Osteocyte (in vitro differentiated cells): ENCODE measurements around the gene GUK1. TPM values are rescaled to one million over a fixed set of nuclear protein-coding genes. Genes with fewer than 3 reads are reported as not detected.

Source experiments
- DNase-seq: peaks from one replicate; pipeline ENCODE4 v3.0.0; 2021; ENCODE audit warnings: mixed read lengths; ENCODE audit not compliant: unreplicated experiment; ENCODE audit errors: extremely low spot score
- H3K27ac Mint-ChIP-seq: one replicate; pipeline ENCODE4 v1.8.0; 2021; ENCODE audit warnings: mild to moderate bottlenecking, mixed read lengths; ENCODE audit not compliant: unreplicated experiment
- H3K27me3 Mint-ChIP-seq: one replicate; pipeline ENCODE4 v1.8.0; 2021; ENCODE audit warnings: mixed read lengths; ENCODE audit not compliant: unreplicated experiment
- H3K36me3 Mint-ChIP-seq: one replicate; pipeline ENCODE4 v1.8.0; 2021; ENCODE audit warnings: mixed read lengths; ENCODE audit not compliant: unreplicated experiment
- H3K4me1 Mint-ChIP-seq: one replicate; pipeline ENCODE4 v1.8.0; 2021; ENCODE audit warnings: mixed read lengths; ENCODE audit not compliant: unreplicated experiment
- H3K4me3 Mint-ChIP-seq: one replicate; pipeline ENCODE4 v1.8.0; 2021; ENCODE audit warnings: mild to moderate bottlenecking, moderate library complexity, mixed read lengths; ENCODE audit not compliant: unreplicated experiment
- H3K9me3 Mint-ChIP-seq: one replicate; pipeline ENCODE4 v1.8.0; 2021; ENCODE audit warnings: mixed read lengths; ENCODE audit not compliant: unreplicated experiment
- total RNA-seq: library from RNA; stranded (reverse); gene quantifications from 2 replicates; pipeline ENCODE4 v1.2.1, GENCODE V29; 2021
- TF ChIP-seq, protein P1 (sequence below): fragments of 200-600 bp; sonication (generic); IDR thresholded peaks from 2 replicates; pipeline ENCODE4 v1.5.0; 2021; ENCODE audit warnings: antibody characterized with exemption, mild to moderate bottlenecking, moderate library complexity

Gene GUK1
- total RNA-seq, 1 donor from 2014 or later: 166 TPM

DNA sequence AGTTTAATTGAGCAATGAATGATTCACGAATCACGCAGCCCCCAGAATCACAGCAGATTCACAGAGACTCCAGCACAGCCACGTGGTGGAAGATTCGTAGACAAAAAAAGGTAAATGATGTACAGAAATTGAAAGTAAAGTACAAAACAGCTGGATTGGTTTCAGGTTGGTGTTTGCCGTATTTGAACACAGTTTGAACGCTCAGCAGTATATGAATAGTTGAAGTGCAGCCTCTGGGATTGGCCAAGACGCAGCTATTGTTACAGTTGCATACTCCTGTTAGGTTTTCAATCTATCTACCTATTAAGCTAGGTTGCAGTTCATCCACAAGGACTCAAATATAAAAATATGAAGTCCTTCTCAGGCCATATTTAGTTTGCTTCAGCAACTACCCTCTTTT lies 27.9 kb upstream of the GUK1 start:
- TF ChIP-seq, protein P1, sequence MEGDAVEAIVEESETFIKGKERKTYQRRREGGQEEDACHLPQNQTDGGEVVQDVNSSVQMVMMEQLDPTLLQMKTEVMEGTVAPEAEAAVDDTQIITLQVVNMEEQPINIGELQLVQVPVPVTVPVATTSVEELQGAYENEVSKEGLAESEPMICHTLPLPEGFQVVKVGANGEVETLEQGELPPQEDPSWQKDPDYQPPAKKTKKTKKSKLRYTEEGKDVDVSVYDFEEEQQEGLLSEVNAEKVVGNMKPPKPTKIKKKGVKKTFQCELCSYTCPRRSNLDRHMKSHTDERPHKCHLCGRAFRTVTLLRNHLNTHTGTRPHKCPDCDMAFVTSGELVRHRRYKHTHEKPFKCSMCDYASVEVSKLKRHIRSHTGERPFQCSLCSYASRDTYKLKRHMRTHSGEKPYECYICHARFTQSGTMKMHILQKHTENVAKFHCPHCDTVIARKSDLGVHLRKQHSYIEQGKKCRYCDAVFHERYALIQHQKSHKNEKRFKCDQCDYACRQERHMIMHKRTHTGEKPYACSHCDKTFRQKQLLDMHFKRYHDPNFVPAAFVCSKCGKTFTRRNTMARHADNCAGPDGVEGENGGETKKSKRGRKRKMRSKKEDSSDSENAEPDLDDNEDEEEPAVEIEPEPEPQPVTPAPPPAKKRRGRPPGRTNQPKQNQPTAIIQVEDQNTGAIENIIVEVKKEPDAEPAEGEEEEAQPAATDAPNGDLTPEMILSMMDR: no peak
- Mint-ChIP-seq H3K27me3 (no peaks in the 10 kb centered on the region), H3K27ac (no peak overlapping the region), H3K36me3 (no peaks in the 10 kb centered on the region), H3K4me1 (peaks cover 16% of the 10 kb centered on the region), H3K4me3 (no peak overlapping the region), H3K9me3 (no peaks in the 10 kb centered on the region)
- no peak for DNase-seq

DNA sequence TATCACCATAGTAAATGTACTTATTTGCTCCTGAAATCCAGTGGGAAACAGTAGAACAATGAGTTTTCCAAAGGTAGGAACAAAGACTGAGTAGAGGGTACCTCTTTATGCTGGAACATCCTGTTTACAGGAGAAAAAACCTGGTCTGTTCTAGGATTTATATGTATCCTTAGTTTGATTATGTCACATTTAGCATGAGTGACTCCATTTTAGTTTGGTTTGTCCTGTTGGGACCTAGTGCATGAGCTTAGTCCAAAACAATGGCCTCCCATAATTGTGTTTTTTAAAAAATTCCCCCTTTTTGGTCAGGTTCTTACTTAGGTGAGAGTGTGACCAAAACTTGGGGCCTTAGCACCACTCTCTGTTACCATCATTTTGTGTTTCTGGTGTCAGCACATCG lies 27.5 kb upstream of the GUK1 start:
- H3K27me3 Mint-ChIP-seq: no peaks in the 10 kb centered on the region

DNA sequence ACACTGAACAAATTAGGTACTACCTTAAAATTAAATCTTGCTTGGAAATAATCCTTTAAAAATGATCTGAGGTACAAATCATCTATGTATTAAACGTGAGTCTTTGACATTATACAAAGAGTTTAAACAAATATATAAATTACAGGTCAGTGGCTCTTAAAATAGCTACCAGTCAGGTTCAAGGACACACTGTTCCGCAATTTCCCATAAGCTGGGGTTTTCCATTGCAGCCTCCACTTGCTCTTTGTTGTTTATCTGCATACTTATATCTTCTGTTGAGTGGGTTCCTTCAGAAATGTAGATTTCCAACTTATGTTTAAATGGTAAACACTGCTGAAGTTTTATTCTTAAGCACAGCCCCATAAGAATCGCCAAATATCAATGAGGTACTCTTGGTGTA lies 25.3 kb upstream of the GUK1 start:
- no peak overlapping the region for H3K4me3 Mint-ChIP-seq
- no peak overlapping the region for H3K27ac Mint-ChIP-seq
- H3K9me3 Mint-ChIP-seq: peaks cover 9% of the 10 kb centered on the region
- DNase-seq: no peak
- H3K27me3 Mint-ChIP-seq: peaks cover 1% of the 10 kb centered on the region
- H3K4me1 Mint-ChIP-seq: peaks cover 5% of the 10 kb centered on the region
- no peaks in the 10 kb centered on the region for H3K36me3 Mint-ChIP-seq
- TF ChIP-seq, protein P1: no peak

More for the DNA sequence above, 27.5 kb upstream of the GUK1 start:
- no peak for DNase-seq
- Mint-ChIP-seq H3K4me1 (peaks cover 16% of the 10 kb centered on the region), H3K4me3 (no peak overlapping the region), H3K36me3 (no peaks in the 10 kb centered on the region), H3K9me3 (peaks cover 3% of the 10 kb centered on the region), H3K27ac (no peak overlapping the region)
- TF ChIP-seq, protein P1: no peak

DNA sequence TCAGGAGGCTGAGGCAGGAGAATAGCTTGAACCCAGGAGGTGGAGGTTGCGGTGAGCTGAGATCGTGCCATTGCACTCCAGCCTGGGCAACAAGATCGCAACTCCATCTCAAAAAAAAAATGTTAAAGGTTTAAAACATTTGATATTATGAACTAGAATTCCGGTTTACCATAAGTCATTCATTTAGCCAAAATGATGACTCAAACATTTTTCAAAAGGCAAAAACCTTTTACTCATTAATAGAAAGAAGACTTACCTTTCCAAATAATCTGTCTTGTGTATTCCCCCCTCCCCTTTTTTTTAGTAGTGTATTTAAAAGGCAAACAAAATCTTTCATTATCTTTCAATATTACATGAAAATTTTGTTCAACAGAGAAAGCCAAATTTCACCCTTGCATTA lies 22.7 kb upstream of the GUK1 start:
- no peak overlapping the region for H3K4me3 Mint-ChIP-seq
- no peak overlapping the region for H3K27ac Mint-ChIP-seq
- DNase-seq: no peak
- TF ChIP-seq, protein P1: no peak
- H3K9me3 Mint-ChIP-seq: peaks cover 9% of the 10 kb centered on the region
- H3K36me3 Mint-ChIP-seq: no peaks in the 10 kb centered on the region
- no peaks in the 10 kb centered on the region for H3K4me1 Mint-ChIP-seq
- peaks cover 11% of the 10 kb centered on the region for H3K27me3 Mint-ChIP-seq

DNA sequence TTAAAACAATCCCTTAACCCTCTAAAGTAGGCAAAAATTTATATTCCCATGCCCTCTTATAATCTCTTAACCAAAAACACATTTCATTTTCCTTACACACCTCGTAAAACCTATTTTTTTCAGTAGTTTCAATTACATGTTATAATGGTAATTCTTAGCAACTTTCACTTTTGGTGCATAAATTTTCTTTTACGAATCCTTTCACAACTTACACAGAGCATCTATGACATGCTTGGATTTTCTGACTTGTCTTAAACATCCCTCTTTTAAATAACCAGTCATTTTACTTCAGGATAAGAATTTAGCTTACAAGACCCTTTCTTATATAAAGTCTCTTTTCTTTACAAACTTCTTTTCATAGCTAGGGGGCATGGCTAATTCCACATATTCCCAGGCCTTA lies 22.0 kb upstream of the GUK1 start:
- Mint-ChIP-seq H3K27ac (no peak overlapping the region), H3K4me1 (no peaks in the 10 kb centered on the region), H3K9me3 (peaks cover 9% of the 10 kb centered on the region), H3K4me3 (no peak overlapping the region), H3K36me3 (no peaks in the 10 kb centered on the region), H3K27me3 (peaks cover 18% of the 10 kb centered on the region)
- DNase-seq: no peak
- TF ChIP-seq, protein P1: no peak
